ENCODE measurements around the gene ADCY3.

GRCh38 chr2:24826773-24827145, 93.3 kb downstream of the ADCY3 start:
- TF ChIP-seq POLR2A (IDR thresholded peaks at IDR 0.05): no peak
- TF ChIP-seq CTCF (IDR thresholded peaks at IDR 0.05): no peak
